Measurements from ENCODE around the gene DHRS12. TPM values are rescaled to one million over a fixed set of nuclear protein-coding genes. Genes with fewer than 3 reads are reported as not detected.

The DHRS12 gene
- total RNA-seq, 1 experiment from 2014 or later, result 6.9 TPM

DNA sequence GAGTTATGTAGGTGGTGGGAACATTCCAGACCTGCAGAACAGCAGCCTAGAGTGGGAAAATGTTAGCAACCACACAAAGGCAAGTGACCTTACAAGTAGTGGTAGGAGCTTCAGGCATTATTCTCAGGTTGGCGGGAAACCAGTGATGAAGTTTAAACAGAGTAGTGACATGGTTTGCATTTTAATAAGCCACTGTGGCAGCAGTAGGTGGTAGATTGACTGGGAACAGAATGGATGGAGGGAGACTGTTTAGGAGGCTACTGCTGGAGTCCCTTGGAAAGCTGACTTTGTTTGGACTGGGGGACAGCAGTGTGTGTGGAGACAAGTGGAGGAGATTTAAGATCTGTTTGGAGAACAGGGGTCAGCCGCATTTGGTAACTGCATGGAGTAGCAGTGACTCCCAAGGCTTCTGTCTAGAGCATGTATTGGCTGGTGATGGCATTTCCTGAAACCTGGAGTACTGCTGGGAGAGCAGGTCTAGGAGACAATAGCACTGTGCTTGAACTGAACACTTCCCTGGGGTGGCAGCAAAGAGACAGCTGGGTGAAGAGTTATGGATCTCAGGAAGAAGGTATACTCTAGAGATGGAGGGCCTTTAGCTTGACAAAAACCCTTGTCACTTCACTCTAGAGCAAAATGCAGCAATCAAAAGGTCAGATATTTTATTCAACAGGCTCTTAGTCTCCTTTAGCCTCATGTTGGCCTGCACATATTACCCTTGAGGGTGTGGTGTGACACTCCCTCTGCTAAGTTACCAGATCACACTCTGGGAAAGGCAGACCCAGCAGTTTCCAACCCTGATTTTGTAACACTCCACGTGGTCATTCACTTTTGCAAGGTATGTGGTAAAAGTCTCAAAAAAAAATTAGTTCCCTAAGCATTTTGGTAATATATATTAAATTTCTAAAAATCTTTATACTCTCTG is 70.3 kb downstream of the DHRS12 start:
- ChIA-PET POLR2A (ENCODE audit: unreplicated experiment) (no interaction called here), CTCF (no interaction called here)
- Histone ChIP-seq H3K27me3 (ENCODE audit: insufficient read depth, low read depth) (no peaks in the 10 kb centered on the region), H3K27ac (no peak overlapping the region), H3K4me1 (replicated peaks; ENCODE audit: insufficient read depth) (peaks cover 15% of the 10 kb centered on the region), H3K4me2 (no peak overlapping the region), H3K4me3 (no peak overlapping the region), H2AFZ (no peak overlapping the region), H3F3A (ENCODE audit: insufficient read depth, low read depth) (no peaks in the 10 kb centered on the region), H3K9me3 (ENCODE audit: insufficient read depth, low read depth) (no peaks in the 10 kb centered on the region), H3K9me2 (ENCODE audit: insufficient read depth) (no peaks in the 10 kb centered on the region), H4K20me1 (ENCODE audit: insufficient read depth) (no peaks in the 10 kb centered on the region), H3K36me3 (ENCODE audit: low read depth) (no peaks in the 10 kb centered on the region), H3K79me2 (ENCODE audit: low read depth) (no peaks in the 10 kb centered on the region)
- DNase-seq, result no peak
- BruUV-seq (replicated peaks), result no TSS peak
- intact Hi-C loops (cut with micrococcal nuclease; ENCODE audit: unreplicated experiment), result loop anchor here (5.0 kb wide), 2 partner anchors 46 to 281 kb away; partner anchors contain the start of gene INTS6
- TF ChIP-seq EZH2 (IDR thresholded peaks at IDR 0.05; ENCODE audit: low read depth), result no peak
- TF ChIP-seq, protein P1, sequence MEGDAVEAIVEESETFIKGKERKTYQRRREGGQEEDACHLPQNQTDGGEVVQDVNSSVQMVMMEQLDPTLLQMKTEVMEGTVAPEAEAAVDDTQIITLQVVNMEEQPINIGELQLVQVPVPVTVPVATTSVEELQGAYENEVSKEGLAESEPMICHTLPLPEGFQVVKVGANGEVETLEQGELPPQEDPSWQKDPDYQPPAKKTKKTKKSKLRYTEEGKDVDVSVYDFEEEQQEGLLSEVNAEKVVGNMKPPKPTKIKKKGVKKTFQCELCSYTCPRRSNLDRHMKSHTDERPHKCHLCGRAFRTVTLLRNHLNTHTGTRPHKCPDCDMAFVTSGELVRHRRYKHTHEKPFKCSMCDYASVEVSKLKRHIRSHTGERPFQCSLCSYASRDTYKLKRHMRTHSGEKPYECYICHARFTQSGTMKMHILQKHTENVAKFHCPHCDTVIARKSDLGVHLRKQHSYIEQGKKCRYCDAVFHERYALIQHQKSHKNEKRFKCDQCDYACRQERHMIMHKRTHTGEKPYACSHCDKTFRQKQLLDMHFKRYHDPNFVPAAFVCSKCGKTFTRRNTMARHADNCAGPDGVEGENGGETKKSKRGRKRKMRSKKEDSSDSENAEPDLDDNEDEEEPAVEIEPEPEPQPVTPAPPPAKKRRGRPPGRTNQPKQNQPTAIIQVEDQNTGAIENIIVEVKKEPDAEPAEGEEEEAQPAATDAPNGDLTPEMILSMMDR (conservative IDR thresholded peaks at IDR 0.05), result no peak

DNA sequence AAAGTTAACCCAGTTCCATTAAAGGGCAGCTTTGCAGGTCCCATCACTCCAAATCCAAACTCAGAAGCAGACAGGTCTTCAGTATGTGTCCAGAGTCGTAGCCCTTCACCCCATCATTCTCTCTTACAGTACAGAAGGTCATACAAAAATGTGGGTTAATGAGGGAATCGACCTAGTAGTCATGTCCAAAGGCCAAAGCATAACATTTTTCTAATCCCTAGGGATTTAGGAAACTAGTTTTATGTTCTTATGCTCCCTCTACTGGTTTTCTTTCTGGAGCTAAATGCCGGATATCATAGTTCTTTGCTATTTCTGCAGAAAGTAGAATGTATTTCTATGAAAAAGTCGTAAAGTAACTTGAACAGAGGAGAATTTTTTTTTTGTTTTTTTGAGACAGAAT is 72.2 kb downstream of the DHRS12 start:
- Histone ChIP-seq H3K9me2 (ENCODE audit: insufficient read depth) (no peaks in the 10 kb centered on the region), H3F3A (ENCODE audit: insufficient read depth, low read depth) (no peaks in the 10 kb centered on the region), H4K20me1 (ENCODE audit: insufficient read depth) (no peaks in the 10 kb centered on the region), H3K79me2 (ENCODE audit: low read depth) (no peaks in the 10 kb centered on the region), H3K4me3 (no peak overlapping the region), H3K27ac (no peak overlapping the region), H3K27me3 (ENCODE audit: insufficient read depth, low read depth) (no peaks in the 10 kb centered on the region), H3K4me2 (no peak overlapping the region), H2AFZ (no peak overlapping the region), H3K4me1 (replicated peaks; ENCODE audit: insufficient read depth) (peaks cover 15% of the 10 kb centered on the region), H3K9me3 (ENCODE audit: insufficient read depth, low read depth) (no peaks in the 10 kb centered on the region), H3K36me3 (ENCODE audit: low read depth) (no peaks in the 10 kb centered on the region)
- no peak for TF ChIP-seq EZH2 (IDR thresholded peaks at IDR 0.05; ENCODE audit: low read depth)
- TF ChIP-seq, protein P1 (conservative IDR thresholded peaks at IDR 0.05), result peak; percentile 30; the same call in 1 of the 2 replicates
- POLR2A ChIA-PET (ENCODE audit: unreplicated experiment), result interaction anchor here (0.5 kb wide), 1 partner anchor 158 kb away, joined by 13 read pairs; no protein-coding TSS in a partner anchor
- DNase-seq, result no peak
- CTCF ChIA-PET, result no interaction called here
- no TSS peak for BruUV-seq (replicated peaks)
- intact Hi-C loops (cut with micrococcal nuclease; ENCODE audit: unreplicated experiment), result loop anchor here (2.0 to 5.0 kb wide), 3 partner anchors 44 to 279 kb away; partner anchors contain the start of genes INTS6 and WDFY2

DNA sequence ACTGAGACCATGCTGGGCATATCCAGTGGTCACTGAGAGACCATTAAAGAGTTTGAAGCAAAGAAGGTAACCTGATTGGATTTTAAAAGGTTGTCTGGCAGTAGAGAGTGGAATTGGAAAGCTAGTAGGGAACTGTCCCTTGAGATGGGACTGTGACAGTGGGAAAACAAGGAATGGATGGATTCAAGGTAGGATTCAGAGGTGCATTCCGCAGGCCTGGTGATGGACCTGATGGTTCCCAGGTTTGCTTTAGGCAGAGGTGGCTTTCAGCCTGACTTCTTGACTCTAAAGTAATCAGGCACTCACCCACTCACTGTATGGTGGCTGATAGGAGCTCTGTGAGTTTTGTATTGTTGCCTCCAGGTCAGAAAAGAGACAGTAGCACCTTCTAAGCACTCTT is 73.0 kb downstream of the DHRS12 start:
- Histone ChIP-seq H3F3A (ENCODE audit: insufficient read depth, low read depth) (no peaks in the 10 kb centered on the region), H3K27me3 (ENCODE audit: insufficient read depth, low read depth) (no peaks in the 10 kb centered on the region), H3K9me2 (ENCODE audit: insufficient read depth) (no peaks in the 10 kb centered on the region), H3K4me1 (replicated peaks; ENCODE audit: insufficient read depth) (peaks cover 15% of the 10 kb centered on the region), H4K20me1 (ENCODE audit: insufficient read depth) (no peaks in the 10 kb centered on the region), H3K4me3 (no peak overlapping the region), H3K27ac (no peak overlapping the region), H2AFZ (no peak overlapping the region), H3K36me3 (ENCODE audit: low read depth) (no peaks in the 10 kb centered on the region), H3K79me2 (ENCODE audit: low read depth) (no peaks in the 10 kb centered on the region), H3K4me2 (no peak overlapping the region), H3K9me3 (ENCODE audit: insufficient read depth, low read depth) (no peaks in the 10 kb centered on the region)
- POLR2A ChIA-PET (ENCODE audit: unreplicated experiment), result no interaction called here
- intact Hi-C loops (cut with micrococcal nuclease; ENCODE audit: unreplicated experiment), result loop anchor here (2.0 to 5.0 kb wide), 3 partner anchors 44 to 279 kb away; partner anchors contain the start of genes INTS6 and WDFY2
- DNase-seq, result no peak
- TF ChIP-seq, protein P1 (conservative IDR thresholded peaks at IDR 0.05), result no peak
- TF ChIP-seq EZH2 (IDR thresholded peaks at IDR 0.05; ENCODE audit: low read depth), result no peak
- CTCF ChIA-PET, result no interaction called here
- BruUV-seq (replicated peaks), result no TSS peak

Data from PC-9 (cell line).